ENCODE measurements around the gene GUCY2D.
"Not testable (repeated sequence)": the region's sequence is repeated elsewhere in the genome, so short reads cannot be mapped to it uniquely, and the experiment has no call there.

Gene GUCY2D

GRCh38 chr17:8020776-8021564 is 18.6 kb downstream of the GUCY2D start:
- no peak for DNase-seq (ENCODE audit: low read depth)
- H3K4me3 ChIP-seq (ENCODE audit: control insufficient read depth, low read depth, low read length): no peak overlapping the region
- TF ChIP-seq, protein P1, sequence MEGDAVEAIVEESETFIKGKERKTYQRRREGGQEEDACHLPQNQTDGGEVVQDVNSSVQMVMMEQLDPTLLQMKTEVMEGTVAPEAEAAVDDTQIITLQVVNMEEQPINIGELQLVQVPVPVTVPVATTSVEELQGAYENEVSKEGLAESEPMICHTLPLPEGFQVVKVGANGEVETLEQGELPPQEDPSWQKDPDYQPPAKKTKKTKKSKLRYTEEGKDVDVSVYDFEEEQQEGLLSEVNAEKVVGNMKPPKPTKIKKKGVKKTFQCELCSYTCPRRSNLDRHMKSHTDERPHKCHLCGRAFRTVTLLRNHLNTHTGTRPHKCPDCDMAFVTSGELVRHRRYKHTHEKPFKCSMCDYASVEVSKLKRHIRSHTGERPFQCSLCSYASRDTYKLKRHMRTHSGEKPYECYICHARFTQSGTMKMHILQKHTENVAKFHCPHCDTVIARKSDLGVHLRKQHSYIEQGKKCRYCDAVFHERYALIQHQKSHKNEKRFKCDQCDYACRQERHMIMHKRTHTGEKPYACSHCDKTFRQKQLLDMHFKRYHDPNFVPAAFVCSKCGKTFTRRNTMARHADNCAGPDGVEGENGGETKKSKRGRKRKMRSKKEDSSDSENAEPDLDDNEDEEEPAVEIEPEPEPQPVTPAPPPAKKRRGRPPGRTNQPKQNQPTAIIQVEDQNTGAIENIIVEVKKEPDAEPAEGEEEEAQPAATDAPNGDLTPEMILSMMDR (conservative IDR thresholded peaks at IDR 0.05; ENCODE audit: control insufficient read depth, insufficient read depth, low read depth, low read length): no peak

GRCh38 chr17:8021565-8022359 is 19.3 kb downstream of the GUCY2D start:
- H3K4me3 ChIP-seq (ENCODE audit: control insufficient read depth, low read depth, low read length): no peak overlapping the region
- TF ChIP-seq, protein P1 (conservative IDR thresholded peaks at IDR 0.05; ENCODE audit: control insufficient read depth, insufficient read depth, low read depth, low read length): no peak
- no peak for DNase-seq (ENCODE audit: low read depth)

DNA sequence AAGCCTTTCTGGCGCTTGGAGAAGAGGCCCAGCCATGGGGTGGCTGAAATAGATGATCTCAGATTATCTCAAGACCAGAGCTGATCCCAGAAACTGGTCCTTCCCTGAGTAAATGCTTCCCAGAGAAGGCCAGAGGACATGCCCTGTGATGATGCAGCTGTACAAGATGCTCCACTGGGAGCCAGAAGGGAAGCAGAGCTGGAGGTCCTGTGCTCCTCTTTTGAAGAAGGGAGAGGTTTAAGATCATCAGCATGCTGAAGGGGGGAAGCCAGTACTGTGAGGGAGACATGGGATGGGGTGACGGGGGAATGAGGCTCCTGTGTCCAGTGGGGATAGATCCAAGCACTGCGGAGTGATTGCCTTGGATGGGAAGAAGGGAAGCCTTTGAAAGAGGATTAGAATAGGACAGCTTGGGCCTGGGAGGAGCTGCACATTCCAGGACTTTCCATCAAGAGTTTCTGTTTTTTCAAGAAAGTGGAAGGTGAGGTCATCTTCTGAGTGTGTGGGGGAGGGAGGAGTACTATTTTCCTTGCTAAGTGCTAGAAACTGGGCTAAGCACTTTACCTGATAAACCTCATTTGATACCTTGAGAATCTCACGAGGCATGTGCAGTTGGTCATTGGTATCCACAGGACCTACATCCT is 20.1 kb downstream of the GUCY2D start:
- no peak overlapping the region for H3K4me3 ChIP-seq (ENCODE audit: control insufficient read depth, low read depth, low read length)
- TF ChIP-seq, protein P1 (conservative IDR thresholded peaks at IDR 0.05; ENCODE audit: control insufficient read depth, insufficient read depth, low read depth, low read length): no peak
- no peak for DNase-seq (ENCODE audit: low read depth)

DNA sequence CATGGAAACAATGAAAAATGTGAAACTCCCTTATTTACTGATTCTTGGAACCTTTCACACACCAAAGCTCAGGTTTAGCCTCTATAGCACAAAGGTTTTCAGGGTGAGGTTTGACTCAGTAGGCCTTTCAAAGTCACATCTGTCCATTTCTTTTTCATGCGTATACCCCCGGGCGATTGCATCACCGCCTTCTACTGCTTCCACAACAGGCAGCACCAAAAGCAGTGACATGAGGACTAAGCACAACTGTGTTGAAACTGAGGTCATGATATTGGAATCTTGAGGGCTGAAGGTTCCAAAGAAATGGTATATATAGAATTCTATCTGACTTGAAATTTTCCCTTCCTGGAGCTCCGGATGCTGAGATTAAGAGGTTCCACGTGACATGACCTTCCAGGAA is 21.7 kb downstream of the GUCY2D start:
- not testable (repeated sequence) for H3K4me3 ChIP-seq (ENCODE audit: control insufficient read depth, low read depth, low read length); DNase-seq (ENCODE audit: low read depth)

- H3K4me3 ChIP-seq (ENCODE audit: control insufficient read depth, low read depth, low read length): no peak overlapping the region
- no peak for DNase-seq (ENCODE audit: low read depth)
- TF ChIP-seq, protein P1 (conservative IDR thresholded peaks at IDR 0.05; ENCODE audit: control insufficient read depth, insufficient read depth, low read depth, low read length): no peak
Measured at GRCh38 chr17:8025176-8025911, 22.9 kb downstream of the GUCY2D start.

DNA sequence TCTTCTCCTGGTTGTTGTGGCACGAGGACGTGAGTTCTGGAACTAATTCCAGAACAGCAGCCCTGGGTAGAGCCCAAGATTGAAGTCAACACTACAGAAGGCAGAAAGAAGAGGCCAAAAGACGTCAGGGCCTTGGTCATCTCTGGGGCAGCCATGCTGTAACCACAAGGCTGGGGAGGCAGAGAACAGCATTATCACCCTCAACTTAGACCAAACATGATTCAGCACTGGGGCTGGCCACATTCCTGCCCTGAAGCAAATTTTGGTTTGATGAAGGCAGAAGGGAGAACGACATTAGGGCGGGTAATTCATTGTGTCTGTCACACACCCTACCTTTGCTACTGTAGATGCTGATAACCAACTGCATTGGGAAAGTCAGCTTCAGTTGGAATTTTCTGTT is 26.7 kb downstream of the GUCY2D start:
- H3K4me3 ChIP-seq (ENCODE audit: control insufficient read depth, low read depth, low read length): no peak overlapping the region
- DNase-seq (ENCODE audit: low read depth): peak; percentile 60
- TF ChIP-seq, protein P1 (conservative IDR thresholded peaks at IDR 0.05; ENCODE audit: control insufficient read depth, insufficient read depth, low read depth, low read length): no peak
